ELF-1 (cell line): ENCODE data around the gene RIPPLY2.
"Not testable (repeated sequence)": the region's sequence is repeated elsewhere in the genome, so short reads cannot be mapped to it uniquely, and the experiment has no call there.

Source experiments
- DNase-seq: peaks from one replicate; pipeline ENCODE4 v3.0.0-alpha.2; 2016; ENCODE audit warnings: low read depth, low spot score

RIPPLY2 gene, protein sequence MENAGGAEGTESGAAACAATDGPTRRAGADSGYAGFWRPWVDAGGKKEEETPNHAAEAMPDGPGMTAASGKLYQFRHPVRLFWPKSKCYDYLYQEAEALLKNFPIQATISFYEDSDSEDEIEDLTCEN

DNA sequence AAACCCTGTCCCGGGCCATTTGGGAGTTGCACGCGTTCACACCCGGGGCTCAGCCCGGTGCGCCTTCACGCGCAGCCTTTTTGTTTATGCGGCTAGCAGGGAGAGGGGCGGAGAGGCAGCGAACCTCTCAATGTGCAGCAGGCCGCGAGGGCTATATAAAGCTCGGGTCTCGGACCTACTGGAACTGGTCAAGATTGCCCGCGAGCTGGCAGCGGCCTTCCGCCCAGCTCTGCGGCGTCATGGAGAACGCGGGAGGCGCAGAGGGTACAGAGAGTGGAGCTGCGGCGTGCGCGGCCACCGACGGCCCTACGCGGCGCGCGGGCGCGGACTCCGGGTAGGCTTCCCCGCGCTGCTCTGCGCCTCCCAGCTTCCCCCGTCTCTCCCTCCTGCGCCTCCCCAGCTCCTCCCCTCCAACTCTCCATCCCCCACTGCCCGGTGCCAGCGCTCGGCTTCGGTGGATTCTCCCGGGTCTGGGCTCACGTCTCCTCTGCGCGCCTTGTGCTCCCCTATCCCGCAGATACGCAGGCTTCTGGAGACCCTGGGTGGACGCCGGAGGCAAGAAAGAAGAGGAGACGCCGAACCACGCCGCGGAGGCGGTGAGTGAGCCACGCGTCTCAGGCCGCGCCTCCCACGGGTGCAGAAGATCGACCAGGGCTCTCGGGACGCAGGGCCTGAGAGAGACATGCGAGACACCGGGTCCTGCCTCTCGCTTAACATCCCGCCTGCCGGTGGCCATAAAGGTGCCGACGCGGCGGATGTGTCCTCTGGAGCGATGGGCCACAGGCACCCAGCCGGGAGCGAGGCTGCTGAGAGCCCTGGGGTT is at the start of gene RIPPLY2:
Gene RIPPLY2 (plus strand): TSS at position 183 of the 823 bp plus-strand sequence. CDS start 57 bp downstream, at position 240.
- DNase-seq: peak; percentile 52

- not testable (repeated sequence) for DNase-seq
These were observed 49.7 kb upstream of the RIPPLY2 start for GRCh38 chr6:83803492-83803891.

- DNase-seq: no peak
These were observed 48.3 kb upstream of the RIPPLY2 start for GRCh38 chr6:83804886-83805285.

DNA sequence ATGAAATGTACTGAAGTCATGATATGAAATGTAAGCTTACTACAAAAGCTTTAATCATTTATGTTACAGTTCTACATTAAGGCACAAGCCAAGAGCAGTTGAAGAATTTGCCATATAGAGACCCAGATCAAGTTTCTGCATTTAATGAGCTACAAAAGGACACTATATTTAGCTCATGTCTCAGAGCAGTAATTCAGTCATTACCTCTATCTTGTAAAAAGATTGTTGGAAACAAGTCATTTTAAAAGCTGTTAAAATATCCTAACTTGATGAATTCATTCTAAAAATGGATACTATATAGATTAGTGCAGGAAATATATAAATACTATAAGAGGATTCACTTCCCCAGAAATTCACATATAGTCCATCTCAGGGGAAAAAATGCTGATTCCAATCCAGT is 45.2 kb upstream of the RIPPLY2 start:
- DNase-seq: no peak

DNA sequence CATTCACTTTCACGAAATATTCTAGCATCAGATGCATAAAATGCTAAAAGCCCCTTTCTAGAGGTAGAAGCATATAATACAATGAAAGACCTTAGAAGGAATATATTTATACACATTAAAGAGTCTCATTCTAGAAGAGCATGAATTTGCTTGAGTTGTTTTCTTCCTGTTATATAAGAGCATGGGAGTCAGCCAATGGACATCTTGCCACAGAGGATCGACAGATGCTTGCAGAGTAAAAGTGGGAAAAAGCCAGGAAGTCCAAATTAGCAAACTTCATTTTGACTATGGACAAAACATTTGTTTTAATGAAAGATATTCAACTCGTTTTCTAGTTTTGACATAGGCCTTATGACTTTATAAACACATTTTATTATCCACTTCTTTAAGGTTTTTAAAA is 44.2 kb upstream of the RIPPLY2 start:
- DNase-seq: no peak

DNA sequence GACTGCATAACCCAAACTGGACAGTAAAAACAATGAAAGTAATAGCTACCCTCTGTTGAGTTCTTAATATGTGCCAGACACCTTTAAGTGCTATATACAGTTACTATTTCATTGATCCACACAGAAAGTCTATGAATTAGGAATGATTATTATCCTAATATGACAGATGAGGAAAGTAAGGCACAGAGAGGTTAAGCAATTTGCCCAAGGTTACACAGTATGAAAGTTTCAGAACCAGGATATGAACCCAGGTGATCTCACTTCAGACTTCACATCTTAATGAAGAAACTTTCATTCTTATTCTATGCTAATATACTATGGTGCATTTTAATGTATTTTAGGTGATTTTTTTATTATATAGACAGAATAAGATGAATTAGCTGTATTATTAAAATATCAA is 40.6 kb upstream of the RIPPLY2 start:
- no peak for DNase-seq

GRCh38 chr6:83815631-83816272 is 37.4 kb upstream of the RIPPLY2 start:
- no peak for DNase-seq

- DNase-seq: no peak
These were observed 30.5 kb upstream of the RIPPLY2 start for GRCh38 chr6:83822629-83823169.

DNA sequence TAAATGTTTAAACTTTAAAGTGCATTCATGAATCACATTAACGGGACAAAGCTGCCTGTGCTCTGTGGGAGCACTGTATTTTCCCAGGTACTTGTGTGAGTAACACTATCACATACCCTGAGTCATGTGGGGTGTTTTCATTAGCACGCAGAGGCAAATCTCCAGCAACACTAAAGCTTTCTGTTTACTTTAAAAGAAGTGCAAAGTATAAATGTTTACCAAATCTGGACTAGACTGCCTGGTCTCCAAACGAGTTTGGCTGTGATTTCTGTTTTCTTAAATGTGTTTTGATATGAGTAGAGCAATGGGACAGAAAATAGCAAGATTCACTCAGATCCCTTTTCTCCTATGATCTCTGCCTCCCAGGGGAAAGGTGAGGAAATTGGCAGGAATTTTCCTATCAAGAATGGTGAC is 28.8 kb upstream of the RIPPLY2 start:
- no peak for DNase-seq

DNA sequence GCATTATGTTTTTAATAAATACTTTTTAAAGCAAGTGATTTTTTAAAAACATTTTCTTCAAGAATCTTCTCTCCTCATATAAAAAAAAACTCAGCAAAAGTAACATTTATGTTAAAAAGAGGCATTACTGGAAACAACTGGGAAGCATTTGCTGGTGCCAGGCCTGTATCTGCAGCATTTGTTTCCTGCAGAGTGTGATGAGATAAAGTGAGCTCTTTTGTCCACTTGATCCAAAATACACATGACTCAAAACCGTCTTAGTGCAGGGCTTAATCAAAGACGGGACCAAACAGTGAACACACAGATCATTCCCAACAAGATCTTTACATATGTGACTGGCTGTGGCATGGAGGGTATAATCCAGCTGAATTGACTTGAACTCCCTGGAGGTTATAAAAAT is 28.3 kb upstream of the RIPPLY2 start:
- no peak for DNase-seq

GRCh38 chr6:83827050-83827449 is 26.1 kb upstream of the RIPPLY2 start:
- DNase-seq: no peak

- DNase-seq: no peak
These were observed 14.4 kb upstream of the RIPPLY2 start for GRCh38 chr6:83838727-83839126.

DNA sequence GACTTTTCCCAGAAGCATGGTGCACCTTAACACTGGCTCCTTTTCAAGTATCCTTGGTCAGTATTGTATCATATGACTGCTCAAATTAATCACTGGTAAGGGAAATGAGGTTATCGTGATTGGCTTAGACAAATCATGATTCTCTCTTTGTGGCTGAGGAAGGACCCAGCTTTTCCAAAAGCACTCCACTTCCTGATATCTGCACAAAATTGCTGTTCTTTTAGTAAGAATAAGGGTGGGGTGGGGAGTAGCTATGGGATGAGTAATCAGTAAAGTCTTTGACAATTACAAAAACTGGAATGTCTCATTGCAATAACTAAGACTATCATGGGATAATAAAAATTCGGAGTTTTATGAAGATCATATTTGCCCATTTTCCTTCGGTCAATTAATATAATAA is 9.0 kb upstream of the RIPPLY2 start:
- no peak for DNase-seq

- no peak for DNase-seq
These were observed 6.9 kb upstream of the RIPPLY2 start for GRCh38 chr6:83846291-83846690.

DNA sequence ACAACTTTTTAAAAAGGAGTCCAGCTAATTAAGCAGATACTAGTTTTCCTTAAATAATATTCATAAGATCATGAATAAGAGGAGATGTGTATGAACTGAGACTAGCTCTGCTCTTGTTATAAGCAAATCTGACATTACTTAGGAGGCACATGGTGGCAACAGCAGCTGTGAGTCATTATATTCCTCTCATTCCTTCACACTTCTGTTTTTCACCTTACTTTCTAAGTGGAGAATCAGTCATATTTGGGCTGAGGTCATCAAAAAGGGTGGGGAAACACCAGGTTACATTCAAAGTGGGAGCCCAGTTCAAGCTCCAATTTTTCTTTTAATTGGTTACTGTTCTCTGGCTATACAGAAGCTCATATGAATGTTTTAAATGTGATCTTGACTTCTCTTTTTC is 6.0 kb upstream of the RIPPLY2 start:
- DNase-seq: no peak

- no peak for DNase-seq
These were observed 4.0 kb upstream of the RIPPLY2 start for GRCh38 chr6:83849127-83849526.

- no peak for DNase-seq
These were observed 3.5 kb upstream of the RIPPLY2 start for GRCh38 chr6:83849610-83850009.

- no peak for DNase-seq
These were observed 507 bp upstream of the RIPPLY2 start for GRCh38 chr6:83852528-83853177.

DNA sequence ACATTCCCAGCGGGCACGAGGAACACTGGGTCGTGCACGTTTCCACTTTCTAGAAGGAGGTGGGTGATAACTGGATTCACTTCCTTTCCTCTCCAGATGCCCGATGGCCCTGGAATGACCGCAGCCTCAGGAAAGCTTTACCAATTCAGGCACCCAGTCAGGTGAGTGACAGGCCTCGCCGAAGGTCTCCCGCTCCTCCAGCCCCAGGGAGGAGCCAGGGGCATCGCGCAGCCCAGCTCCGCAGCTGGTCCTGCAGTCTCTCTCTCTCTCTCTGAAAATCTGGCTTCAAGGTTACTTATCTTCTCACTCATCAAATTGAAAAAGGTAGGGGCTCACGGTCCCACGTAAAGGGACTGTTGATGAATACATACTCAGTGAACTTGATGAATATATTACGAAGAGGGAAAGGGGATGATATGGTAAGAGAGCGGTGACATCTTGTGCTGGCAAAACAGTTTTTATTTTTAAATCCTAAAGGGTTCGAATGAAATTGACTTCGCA is 891 bp downstream of the RIPPLY2 start:
- peak; percentile 49 for DNase-seq

GRCh38 chr6:83854766-83855165 is 1.6 kb downstream of the RIPPLY2 start:
- no peak for DNase-seq

DNA sequence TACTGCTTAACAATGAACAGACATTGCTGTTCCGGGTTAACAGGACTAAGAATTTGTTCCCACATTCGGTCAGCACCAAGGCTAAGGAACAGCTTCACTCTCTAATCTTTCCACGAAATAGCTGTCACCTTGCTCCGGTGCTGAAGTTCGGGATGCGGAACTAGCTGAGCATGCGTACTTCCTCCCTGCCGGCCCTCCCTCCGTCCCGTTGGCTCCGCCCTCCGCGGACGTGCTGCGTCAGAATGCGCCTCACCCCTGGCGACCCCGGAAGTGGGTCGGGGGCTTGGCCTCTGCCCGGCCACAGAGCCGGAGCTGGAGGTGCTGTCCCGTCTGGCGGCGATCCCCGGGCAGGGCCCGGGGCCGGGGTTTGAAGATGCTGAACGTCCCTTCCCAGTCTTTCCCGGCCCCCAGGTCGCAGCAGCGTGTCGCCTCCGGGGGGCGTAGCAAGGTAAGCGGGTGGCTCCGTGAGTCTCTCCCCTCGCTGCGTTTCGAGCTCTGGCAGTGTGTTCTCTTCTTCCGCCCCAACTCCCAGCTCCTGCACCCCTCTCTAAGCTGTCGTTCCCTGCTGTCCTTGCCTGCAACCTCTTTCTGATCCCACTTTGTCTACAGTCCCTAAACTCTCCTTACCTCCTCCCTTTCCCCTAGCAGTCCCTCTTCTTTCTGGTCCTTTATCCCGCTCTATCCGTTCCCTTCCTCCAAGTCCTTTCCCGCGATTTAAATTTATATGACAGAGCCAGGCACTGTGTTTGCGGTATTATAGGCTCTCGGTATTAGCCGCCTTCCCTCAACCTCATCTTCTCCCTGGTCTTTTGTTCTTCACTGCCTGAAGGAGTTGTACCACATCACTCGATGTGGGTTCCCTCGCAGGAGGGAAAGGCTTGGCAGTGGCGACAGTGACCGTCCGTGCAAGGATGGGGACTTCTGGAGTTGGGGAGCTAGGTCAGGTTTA is 6.5 kb downstream of the RIPPLY2 start, which contains the start of gene CYB5R4:
Gene CYB5R4 (plus strand): TSS at position 280 of the 949 bp plus-strand sequence. CDS start 94 bp downstream, at position 374.
- peak; percentile 98 for DNase-seq
